Measurements from ENCODE around the gene WDR33.

WDR33 gene

DNA sequence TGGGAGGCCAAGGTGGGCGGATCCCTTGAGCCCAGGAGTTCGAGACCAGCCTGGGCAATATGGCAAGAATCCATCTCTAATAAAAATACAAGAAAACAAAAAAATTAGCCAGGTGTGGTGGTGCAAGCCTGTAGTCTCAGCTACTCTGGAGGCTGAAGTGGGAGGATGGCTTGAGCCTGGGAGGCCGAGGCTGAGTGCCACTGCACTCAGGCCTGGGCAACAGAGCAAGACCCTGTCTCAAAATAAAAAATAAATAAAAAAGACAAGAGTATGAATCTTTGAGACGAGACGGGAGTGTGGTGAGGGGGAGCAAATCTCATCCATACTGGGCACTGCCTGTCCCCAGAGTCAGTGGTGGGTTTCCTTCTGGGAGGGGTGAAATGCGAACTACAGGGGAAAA lies 152.8 kb downstream of the WDR33 start:
- no peak overlapping the region for H3K27ac ChIP-seq (ENCODE audit: low read depth, low read length, poor library complexity, severe bottlenecking)
- no peak overlapping the region for H3K9ac ChIP-seq (ENCODE audit: low read length)
- peaks cover 10% of the 10 kb centered on the region; the same call in 1 of the 2 replicates for H3K27me3 ChIP-seq (ENCODE audit: insufficient read depth, low read length)
- H3K4me1 ChIP-seq (ENCODE audit: insufficient read depth, low read length, severe bottlenecking): no peaks in the 10 kb centered on the region
- no peak overlapping the region for H3K4me2 ChIP-seq (ENCODE audit: low read length)
- H3K9me3 ChIP-seq (ENCODE audit: low read length): no peaks in the 10 kb centered on the region
- H3K79me2 ChIP-seq (ENCODE audit: insufficient read depth, low read length): no peaks in the 10 kb centered on the region
- no peaks in the 10 kb centered on the region for H3K36me3 ChIP-seq (ENCODE audit: insufficient read depth, low read length)
- no peaks in the 10 kb centered on the region for H3F3A ChIP-seq (ENCODE audit: insufficient read depth, low read length)
- H3K4me3 ChIP-seq (ENCODE audit: low read depth, low read length, poor library complexity, severe bottlenecking): no peak overlapping the region
- no peak overlapping the region for H2AFZ ChIP-seq (ENCODE audit: low read length)
- no peak for TF ChIP-seq EZH2 (IDR thresholded peaks at IDR 0.05; ENCODE audit: borderline replicate concordance, low read length)
- TF ChIP-seq, protein P1, sequence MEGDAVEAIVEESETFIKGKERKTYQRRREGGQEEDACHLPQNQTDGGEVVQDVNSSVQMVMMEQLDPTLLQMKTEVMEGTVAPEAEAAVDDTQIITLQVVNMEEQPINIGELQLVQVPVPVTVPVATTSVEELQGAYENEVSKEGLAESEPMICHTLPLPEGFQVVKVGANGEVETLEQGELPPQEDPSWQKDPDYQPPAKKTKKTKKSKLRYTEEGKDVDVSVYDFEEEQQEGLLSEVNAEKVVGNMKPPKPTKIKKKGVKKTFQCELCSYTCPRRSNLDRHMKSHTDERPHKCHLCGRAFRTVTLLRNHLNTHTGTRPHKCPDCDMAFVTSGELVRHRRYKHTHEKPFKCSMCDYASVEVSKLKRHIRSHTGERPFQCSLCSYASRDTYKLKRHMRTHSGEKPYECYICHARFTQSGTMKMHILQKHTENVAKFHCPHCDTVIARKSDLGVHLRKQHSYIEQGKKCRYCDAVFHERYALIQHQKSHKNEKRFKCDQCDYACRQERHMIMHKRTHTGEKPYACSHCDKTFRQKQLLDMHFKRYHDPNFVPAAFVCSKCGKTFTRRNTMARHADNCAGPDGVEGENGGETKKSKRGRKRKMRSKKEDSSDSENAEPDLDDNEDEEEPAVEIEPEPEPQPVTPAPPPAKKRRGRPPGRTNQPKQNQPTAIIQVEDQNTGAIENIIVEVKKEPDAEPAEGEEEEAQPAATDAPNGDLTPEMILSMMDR (IDR thresholded peaks at IDR 0.05; ENCODE audit: low read length): no peak
- no peaks in the 10 kb centered on the region for H3K9me2 ChIP-seq (ENCODE audit: low read depth, low read length)
- no peaks in the 10 kb centered on the region for H4K20me1 ChIP-seq (ENCODE audit: insufficient read depth, low read length)

DNA sequence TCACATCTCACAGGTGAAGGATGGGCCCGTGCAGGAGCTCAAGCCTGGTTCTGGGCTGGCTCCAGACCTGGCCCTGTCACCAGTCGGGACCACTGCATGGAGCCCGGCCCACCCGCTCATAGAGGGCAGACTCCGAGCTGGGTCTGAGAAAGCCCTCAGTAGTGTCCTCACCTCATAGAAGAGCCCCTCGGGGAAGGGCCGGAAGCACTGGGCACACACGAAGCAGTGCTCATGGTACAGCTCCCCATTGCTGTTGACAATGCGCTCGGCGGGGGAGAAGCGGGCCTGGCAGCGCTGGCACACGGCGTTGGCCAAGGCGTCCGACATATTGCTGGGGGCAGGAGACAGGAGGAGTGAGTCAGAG lies 153.8 kb downstream of the WDR33 start:
- no peak overlapping the region for H3K4me2 ChIP-seq (ENCODE audit: low read length)
- H2AFZ ChIP-seq (ENCODE audit: low read length): no peak overlapping the region
- H3K79me2 ChIP-seq (ENCODE audit: insufficient read depth, low read length): no peaks in the 10 kb centered on the region
- no peaks in the 10 kb centered on the region for H3F3A ChIP-seq (ENCODE audit: insufficient read depth, low read length)
- H4K20me1 ChIP-seq (ENCODE audit: insufficient read depth, low read length): no peaks in the 10 kb centered on the region
- H3K9ac ChIP-seq (ENCODE audit: low read length): no peak overlapping the region
- no peaks in the 10 kb centered on the region for H3K36me3 ChIP-seq (ENCODE audit: insufficient read depth, low read length)
- TF ChIP-seq EZH2 (IDR thresholded peaks at IDR 0.05; ENCODE audit: borderline replicate concordance, low read length): no peak
- H3K9me2 ChIP-seq (ENCODE audit: low read depth, low read length): no peaks in the 10 kb centered on the region
- H3K27me3 ChIP-seq (ENCODE audit: insufficient read depth, low read length): peaks cover 10% of the 10 kb centered on the region; the same call in 1 of the 2 replicates
- no peaks in the 10 kb centered on the region for H3K9me3 ChIP-seq (ENCODE audit: low read length)
- H3K4me1 ChIP-seq (ENCODE audit: insufficient read depth, low read length, severe bottlenecking): no peaks in the 10 kb centered on the region
- no peak overlapping the region for H3K4me3 ChIP-seq (ENCODE audit: low read depth, low read length, poor library complexity, severe bottlenecking)
- no peak overlapping the region for H3K27ac ChIP-seq (ENCODE audit: low read depth, low read length, poor library complexity, severe bottlenecking)

DNA sequence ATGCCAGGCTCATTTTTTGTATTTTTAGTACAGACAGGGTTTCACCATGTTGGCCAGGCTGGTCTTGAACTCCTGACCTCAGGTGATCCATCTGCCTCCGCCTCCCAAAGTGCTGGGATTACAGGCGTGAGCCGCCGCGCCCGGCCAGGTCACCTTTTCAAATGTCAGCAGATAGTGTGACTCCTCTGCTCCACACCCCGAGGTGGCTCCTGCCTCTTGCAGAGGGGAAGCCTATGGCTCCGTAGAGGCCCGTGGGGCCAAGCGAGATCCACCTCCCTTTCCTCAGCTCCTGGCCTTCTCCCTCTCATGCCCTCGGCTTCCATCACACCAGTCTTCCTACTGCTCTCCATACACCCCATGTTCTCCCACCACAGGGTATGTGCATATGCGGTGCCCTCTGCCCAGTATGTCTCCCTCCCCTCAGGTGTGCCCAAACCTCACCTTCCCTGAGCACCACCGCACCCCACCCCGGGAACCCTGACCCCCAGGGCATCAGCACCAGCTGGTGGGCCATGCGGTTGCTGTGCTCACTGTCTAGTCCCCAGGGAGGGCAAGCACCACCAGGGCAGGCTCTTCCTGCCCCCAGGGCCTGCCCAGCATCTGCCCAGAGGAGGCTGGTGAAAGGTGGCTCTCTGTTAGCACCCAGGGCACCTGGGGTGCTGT lies 154.3 kb downstream of the WDR33 start:
- H3K79me2 ChIP-seq (ENCODE audit: insufficient read depth, low read length): no peaks in the 10 kb centered on the region
- H3K9me3 ChIP-seq (ENCODE audit: low read length): no peaks in the 10 kb centered on the region
- H3K4me3 ChIP-seq (ENCODE audit: low read depth, low read length, poor library complexity, severe bottlenecking): no peak overlapping the region
- no peak overlapping the region for H2AFZ ChIP-seq (ENCODE audit: low read length)
- H3K9ac ChIP-seq (ENCODE audit: low read length): no peak overlapping the region
- H3K27ac ChIP-seq (ENCODE audit: low read depth, low read length, poor library complexity, severe bottlenecking): no peak overlapping the region
- no peaks in the 10 kb centered on the region for H3K9me2 ChIP-seq (ENCODE audit: low read depth, low read length)
- no peaks in the 10 kb centered on the region for H4K20me1 ChIP-seq (ENCODE audit: insufficient read depth, low read length)
- H3K4me2 ChIP-seq (ENCODE audit: low read length): no peak overlapping the region
- H3K4me1 ChIP-seq (ENCODE audit: insufficient read depth, low read length, severe bottlenecking): no peaks in the 10 kb centered on the region
- TF ChIP-seq, protein P1 (IDR thresholded peaks at IDR 0.05; ENCODE audit: low read length): no peak
- TF ChIP-seq EZH2 (IDR thresholded peaks at IDR 0.05; ENCODE audit: borderline replicate concordance, low read length): no peak
- H3K36me3 ChIP-seq (ENCODE audit: insufficient read depth, low read length): no peaks in the 10 kb centered on the region
- peaks cover 10% of the 10 kb centered on the region; the same call in 1 of the 2 replicates for H3K27me3 ChIP-seq (ENCODE audit: insufficient read depth, low read length)
- H3F3A ChIP-seq (ENCODE audit: insufficient read depth, low read length): no peaks in the 10 kb centered on the region

Data from OCI-LY1 (cell line).